Measurements from ENCODE around the gene SPINT1. TPM values are rescaled to one million over a fixed set of nuclear protein-coding genes. Genes with fewer than 3 reads are reported as not detected.

The SPINT1 gene, protein sequence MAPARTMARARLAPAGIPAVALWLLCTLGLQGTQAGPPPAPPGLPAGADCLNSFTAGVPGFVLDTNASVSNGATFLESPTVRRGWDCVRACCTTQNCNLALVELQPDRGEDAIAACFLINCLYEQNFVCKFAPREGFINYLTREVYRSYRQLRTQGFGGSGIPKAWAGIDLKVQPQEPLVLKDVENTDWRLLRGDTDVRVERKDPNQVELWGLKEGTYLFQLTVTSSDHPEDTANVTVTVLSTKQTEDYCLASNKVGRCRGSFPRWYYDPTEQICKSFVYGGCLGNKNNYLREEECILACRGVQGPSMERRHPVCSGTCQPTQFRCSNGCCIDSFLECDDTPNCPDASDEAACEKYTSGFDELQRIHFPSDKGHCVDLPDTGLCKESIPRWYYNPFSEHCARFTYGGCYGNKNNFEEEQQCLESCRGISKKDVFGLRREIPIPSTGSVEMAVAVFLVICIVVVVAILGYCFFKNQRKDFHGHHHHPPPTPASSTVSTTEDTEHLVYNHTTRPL
- 0.24 and 0.25 TPM in 2 replicates for total RNA-seq

DNA sequence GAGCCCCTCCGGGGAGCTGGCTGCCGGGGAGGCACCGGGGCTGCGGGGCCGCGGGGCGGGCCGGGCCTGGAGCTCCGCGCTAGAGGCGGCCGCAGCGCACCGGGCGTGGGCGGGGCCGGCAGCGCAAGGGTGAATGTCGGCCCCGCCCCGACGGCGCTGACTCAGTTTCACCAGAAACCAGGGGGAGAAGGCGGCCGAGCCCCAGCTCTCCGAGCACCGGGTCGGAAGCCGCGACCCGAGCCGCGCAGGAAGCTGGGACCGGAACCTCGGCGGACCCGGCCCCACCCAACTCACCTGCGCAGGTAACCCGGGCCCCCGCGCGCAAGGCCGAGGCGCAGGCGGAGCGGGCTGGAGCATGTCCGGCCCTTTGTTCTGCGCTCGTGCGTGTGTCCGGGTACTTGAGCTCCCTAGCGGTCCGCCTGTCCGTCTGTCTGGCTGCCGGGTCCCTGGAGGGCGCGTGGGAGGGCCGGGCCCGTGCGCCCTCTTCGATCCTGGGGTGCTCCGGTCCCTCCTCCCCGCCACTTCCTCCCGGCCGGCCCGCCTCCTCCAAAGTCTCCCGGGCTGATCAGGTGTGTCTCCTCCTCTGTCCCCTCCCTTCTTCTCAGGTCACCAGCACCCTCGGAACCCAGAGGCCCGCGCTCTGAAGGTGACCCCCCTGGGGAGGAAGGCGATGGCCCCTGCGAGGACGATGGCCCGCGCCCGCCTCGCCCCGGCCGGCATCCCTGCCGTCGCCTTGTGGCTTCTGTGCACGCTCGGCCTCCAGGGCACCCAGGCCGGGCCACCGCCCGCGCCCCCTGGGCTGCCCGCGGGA, at the start of gene SPINT1:
SPINT1 (plus strand) TSS at position 164 of the 811 bp plus-strand sequence; CDS start at position 671, 507 bp downstream.

DNA sequence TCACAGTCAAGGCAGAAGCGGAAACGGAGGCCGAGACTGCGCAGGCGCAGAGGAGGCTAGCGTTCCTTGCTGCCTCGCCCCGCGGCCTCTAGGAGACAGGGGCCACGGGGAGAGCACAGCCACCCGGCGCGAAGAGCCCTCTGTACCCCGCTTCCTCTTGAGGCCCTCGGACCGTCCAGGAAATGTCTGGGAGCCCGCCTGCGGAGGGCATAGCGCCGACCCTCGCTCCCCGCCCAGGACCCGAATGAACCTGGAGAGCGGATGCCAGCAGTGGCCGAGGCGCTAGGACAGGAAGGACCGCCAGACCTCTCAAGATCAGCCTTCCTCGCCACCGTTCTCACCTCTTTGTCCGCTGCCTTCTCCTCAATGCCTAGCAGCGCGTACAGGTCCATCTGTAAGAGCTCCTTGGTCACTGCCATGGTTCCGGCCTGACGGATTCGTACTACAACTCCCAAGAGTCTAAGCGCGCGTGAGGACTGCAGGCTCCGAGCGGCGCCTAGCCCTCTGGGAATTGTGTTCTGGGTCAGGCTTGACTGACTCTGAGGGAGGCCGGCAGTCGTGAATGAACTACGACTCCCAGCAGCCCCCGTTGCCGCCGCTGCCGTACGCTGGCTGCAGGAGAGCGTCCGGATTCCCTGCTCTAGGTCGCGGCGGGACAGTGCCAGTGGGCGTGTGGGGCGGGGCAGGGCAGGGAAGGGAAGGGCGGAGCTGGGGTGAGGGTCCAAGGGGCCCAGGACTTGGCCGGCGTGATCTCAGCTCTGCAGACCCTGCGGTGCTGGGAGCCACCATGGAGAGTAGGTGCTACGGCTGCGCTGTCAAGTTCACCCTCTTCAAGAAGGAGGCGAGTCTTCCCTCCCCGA, 36.6 kb upstream of the SPINT1 start, which contains the start of the genes DNAJC17 and ZFYVE19:
DNAJC17 (minus strand) TSS at position 446 of the 860 bp plus-strand sequence; CDS start at position 419, 27 bp downstream.
ZFYVE19 (plus strand) TSS at position 62 of the 860 bp plus-strand sequence; CDS start at position 563, 501 bp downstream.

DNA sequence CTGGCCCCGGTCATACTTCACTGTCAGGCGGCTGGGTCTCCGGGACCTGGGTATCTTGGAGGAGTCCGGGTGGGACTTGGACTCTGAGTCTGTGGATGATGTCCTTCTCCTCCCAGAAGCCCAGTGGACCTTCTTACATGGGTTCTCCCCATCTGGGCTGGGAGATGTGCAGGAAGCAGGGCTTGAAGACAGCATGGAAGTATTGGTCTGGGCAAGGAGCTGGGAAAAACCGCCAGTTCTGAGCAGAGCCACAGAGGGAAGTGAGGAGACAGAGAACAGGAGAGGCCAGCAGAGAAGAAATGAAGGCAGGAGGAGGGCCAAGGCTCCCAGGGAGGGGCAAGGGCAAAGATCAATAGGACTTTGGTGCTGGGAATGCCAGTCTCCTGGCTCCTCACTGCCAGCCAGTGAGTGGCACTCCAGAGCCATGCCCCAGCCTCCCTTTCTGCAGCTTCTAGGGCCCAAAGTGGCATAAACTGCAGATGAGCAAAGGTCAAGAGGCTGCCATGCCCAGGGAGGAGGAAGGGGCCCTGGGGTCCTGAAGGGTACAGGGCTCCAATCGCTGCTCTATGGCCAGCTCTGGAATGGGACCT, 15.3 kb upstream of the SPINT1 start, which contains the start of gene PPP1R14D:
PPP1R14D (minus strand) TSS at position 262 of the 590 bp plus-strand sequence; CDS start at position 195, 67 bp downstream.

DNA sequence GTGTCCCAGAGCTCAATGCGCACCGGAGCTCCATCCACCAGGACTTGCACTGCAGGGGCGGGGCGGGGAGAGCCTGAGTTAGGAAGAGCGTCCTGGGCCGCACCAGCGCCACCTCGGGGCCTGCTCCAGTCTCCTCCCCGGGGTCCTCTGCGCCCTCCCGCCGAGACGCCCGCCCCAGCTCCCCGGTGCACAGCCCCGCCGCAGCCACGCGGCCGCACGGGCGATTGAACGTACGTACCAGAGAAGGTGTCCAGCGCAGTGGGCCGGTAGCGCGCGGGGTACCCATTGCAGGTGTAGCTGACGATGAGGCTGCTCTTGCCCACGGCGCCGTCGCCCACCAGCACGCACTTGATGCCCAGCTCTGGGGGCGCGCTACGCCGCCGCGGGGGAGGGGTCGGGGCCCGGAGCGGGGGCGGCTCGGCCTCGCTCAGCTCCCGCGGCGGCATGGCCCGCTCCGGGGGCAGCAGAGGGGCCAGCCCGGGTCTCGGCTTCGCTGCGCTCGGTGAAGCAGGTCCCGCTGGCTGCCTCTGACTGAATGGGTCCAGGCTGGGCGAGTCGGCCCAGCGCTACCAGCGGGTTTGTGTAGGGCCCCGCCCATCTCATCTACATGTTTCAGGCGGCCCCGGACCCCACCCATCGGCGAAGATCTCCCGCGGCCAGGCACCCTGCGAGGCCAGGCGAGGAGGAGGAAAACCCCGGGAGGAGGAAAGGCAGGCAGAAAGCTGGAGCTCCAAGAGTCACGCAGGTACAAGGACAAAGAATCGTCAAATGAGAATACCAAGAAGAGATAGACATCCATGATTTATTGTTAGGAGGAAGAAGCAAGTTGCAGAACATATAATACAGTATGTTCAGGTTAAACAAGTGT, 30.1 kb downstream of the SPINT1 start, which contains the start of gene RHOV:
RHOV (minus strand) TSS at position 541 of the 868 bp plus-strand sequence; CDS start at position 446, 95 bp downstream.

GRCh38 chr15:40893733-40894680, 50.2 kb downstream of the SPINT1 start, which contains the start of gene VPS18:
VPS18 (plus strand) TSS chr15:40894450; CDS start chr15:40894769, 319 bp downstream.

Other genes starting within 250 kb of the SPINT1 start
- 1.1 and 1.2 TPM in 2 replicates for gene KNL1, start 249.8 kb upstream of the SPINT1 start, total RNA-seq
- 1.7 and 2.7 TPM in 2 replicates for gene RAD51, start 148.9 kb upstream of the SPINT1 start, total RNA-seq
- gene RMDN3, start 88.8 kb upstream of the SPINT1 start, total RNA-seq, result 20.5 and 20.9 TPM in 2 replicates
- 5.8 and 10.8 TPM in 2 replicates for gene GCHFR, start 80.0 kb upstream of the SPINT1 start, total RNA-seq
- 0.05 and 0.25 TPM in 2 replicates for gene C15orf62, start 74.1 kb upstream of the SPINT1 start, total RNA-seq
- gene ZFYVE19, start 37.0 kb upstream of the SPINT1 start, total RNA-seq, result 11.4 and 19.2 TPM in 2 replicates
- gene DNAJC17, start 36.6 kb upstream of the SPINT1 start, total RNA-seq, result 17.0 and 43.3 TPM in 2 replicates
- gene PPP1R14D, start 15.3 kb upstream of the SPINT1 start, total RNA-seq, result not detected in 2 replicates
- gene RHOV, start 30.2 kb downstream of the SPINT1 start, total RNA-seq, result not detected in 2 replicates
- gene VPS18, start 50.4 kb downstream of the SPINT1 start, total RNA-seq, result 23.6 and 23.9 TPM in 2 replicates
- 3.1 and 3.3 TPM in 2 replicates for gene DLL4, start 85.3 kb downstream of the SPINT1 start, total RNA-seq
- 4.2 and 6.1 TPM in 2 replicates for gene CHAC1, start 109.4 kb downstream of the SPINT1 start, total RNA-seq

Data from cardiac ventricle fibroblast (primary cell).